Measurements from ENCODE around the gene NCOA3.

The NCOA3 gene

DNA sequence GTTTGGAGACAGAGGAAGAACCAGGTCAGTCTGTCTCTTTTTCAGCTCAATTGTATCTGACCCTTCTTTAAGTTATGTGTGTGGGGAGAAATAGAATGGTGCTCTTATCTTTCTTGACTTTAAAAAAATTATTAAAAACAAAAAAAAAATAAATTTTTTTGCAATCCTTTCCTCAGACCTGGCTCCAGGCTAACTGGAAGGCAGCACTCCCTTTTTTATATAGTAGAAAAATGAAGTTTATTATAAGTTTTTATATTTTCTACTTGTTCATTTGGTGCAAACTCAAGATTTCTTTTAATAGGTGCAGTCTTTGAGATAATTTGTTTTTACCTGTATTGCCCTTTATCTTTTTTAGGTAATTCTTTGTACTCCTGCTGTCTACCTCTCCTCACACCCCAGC lies 153.9 kb downstream of the NCOA3 start:
- TF ChIP-seq, protein P1, sequence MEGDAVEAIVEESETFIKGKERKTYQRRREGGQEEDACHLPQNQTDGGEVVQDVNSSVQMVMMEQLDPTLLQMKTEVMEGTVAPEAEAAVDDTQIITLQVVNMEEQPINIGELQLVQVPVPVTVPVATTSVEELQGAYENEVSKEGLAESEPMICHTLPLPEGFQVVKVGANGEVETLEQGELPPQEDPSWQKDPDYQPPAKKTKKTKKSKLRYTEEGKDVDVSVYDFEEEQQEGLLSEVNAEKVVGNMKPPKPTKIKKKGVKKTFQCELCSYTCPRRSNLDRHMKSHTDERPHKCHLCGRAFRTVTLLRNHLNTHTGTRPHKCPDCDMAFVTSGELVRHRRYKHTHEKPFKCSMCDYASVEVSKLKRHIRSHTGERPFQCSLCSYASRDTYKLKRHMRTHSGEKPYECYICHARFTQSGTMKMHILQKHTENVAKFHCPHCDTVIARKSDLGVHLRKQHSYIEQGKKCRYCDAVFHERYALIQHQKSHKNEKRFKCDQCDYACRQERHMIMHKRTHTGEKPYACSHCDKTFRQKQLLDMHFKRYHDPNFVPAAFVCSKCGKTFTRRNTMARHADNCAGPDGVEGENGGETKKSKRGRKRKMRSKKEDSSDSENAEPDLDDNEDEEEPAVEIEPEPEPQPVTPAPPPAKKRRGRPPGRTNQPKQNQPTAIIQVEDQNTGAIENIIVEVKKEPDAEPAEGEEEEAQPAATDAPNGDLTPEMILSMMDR (IDR thresholded peaks at IDR 0.05; ENCODE audit: low read depth, low read length) = no peak
- DNase-seq (ENCODE audit: extremely low read depth, low read depth) = no peak

DNA sequence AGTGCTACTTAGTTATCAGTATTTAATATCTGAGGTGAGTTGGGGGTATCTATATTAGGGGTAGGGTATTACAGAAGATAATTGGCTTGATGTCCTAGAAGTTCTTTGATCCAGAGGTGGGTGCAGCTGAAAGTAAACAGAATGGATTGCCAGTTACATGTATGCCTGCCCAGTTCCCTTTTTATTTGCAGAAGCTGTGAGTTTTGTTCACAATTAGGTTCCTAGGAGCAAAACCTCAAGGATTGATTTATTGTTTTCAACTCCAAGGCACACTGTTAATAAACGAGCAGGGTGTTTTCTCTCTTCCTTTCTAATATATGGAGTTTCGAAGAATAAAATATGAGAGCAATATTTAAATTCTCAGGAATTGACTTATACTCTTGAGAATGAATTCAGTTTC lies 154.6 kb downstream of the NCOA3 start:
- TF ChIP-seq, protein P1 (IDR thresholded peaks at IDR 0.05; ENCODE audit: low read depth, low read length) = no peak
- DNase-seq (ENCODE audit: extremely low read depth, low read depth) = no peak

DNA sequence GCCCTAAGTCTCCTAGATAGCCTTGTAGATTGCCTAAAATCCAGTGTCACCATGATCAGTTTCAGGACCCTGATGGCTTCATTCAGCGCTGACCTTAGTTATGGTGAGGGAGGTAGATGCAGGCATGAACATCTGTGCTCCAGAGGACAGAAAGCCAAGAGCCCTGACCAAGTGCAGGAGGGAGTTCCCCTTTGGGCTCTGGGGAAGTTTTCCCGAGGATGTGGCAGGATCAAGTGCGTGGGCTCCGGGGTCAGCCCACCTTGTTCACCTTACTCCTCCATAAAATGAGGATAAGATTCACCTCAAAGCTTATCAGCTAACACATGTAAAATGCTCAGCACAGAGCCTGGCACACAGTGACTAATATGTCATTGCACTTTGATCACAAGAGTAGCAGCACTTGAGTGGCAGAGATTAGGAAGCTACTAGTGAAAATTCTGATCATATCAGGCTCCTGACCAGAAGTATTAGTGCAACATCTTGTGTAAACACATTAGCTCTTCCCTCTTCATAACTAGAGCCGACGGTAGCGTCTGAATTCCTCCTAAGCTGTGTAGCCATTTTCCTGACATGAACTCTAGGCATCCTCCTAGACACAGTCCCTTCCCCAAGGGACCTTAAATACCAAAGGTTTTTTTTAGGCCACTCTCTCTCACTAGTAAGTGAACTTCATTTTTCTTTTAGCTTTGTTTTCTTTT lies 158.4 kb downstream of the NCOA3 start:
- TF ChIP-seq, protein P1 (IDR thresholded peaks at IDR 0.05; ENCODE audit: low read depth, low read length) = no peak
- DNase-seq (ENCODE audit: extremely low read depth, low read depth) = no peak

DNA sequence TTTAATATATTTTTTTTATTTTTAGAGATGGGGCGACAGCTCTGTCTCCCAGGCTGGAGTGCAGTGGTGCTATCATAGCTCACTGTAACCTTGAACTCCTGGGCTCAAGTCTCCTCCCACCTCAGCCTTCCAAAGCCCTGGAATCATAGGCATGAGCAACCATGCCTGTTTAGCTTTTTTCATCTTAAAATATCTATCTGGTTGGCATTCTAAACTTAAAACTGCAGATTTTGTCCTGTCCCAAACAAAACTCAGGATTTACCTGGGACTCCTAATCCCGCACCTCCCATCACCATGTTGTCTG lies 158.9 kb downstream of the NCOA3 start:
- TF ChIP-seq, protein P1 (IDR thresholded peaks at IDR 0.05; ENCODE audit: low read depth, low read length) = no peak
- no peak for DNase-seq (ENCODE audit: extremely low read depth, low read depth)

DNA sequence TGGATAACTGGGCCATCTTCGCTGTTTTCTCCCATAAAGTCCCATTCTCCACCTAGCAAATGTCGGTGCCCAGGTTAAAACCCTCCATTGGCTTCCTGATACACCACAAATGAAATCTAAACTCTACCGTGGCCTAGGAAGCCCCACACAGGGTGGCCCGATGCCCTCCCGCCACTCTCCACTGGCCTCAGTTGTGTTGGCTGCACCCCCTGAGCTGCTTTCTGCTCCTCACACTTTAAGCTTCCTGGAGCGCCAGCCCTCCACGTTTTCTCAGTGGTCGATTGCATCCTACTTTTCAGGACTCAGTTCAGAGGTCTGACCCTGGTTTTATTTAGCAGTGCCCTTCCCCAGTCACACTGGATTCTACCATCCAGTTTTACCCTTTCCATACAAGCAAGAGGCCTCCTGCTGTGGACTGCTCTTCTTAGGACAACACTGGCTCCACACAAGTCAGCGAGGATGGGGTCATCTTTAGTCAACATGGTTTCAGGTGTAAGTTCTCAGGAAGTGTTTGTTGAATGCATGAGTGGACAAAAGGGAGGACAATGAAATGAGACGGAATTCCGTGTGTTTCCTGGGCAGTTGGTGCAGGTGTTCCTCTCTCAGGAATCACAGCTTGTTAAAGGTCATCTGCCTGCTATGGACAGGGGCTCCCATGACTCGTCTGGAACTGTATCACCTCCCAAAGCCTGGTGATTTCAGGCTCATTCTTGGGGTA lies 159.5 kb downstream of the NCOA3 start:
- TF ChIP-seq, protein P1 (IDR thresholded peaks at IDR 0.05; ENCODE audit: low read depth, low read length) = no peak
- DNase-seq (ENCODE audit: extremely low read depth, low read depth) = no peak

DNA sequence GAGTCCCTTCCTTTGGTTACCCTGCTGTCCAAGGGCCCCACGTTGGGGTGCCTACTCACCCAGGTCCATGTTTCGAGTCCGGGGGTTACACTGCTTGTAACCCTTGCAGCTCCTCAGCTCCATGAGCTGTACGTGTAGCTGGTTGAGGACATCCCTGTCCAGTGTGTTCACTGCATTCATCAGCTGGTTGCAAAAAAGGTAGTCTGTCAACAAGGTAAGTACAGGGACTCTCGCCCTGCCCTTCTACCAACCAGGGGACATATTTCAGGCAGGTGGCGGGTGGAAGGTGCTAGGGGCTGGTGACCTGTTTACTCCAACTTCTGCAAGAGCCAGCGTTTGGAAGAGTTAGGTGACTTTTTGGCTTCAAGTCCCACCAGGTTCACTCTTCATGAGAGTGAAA lies 160.0 kb downstream of the NCOA3 start:
- TF ChIP-seq, protein P1 (IDR thresholded peaks at IDR 0.05; ENCODE audit: low read depth, low read length) = no peak

DNA sequence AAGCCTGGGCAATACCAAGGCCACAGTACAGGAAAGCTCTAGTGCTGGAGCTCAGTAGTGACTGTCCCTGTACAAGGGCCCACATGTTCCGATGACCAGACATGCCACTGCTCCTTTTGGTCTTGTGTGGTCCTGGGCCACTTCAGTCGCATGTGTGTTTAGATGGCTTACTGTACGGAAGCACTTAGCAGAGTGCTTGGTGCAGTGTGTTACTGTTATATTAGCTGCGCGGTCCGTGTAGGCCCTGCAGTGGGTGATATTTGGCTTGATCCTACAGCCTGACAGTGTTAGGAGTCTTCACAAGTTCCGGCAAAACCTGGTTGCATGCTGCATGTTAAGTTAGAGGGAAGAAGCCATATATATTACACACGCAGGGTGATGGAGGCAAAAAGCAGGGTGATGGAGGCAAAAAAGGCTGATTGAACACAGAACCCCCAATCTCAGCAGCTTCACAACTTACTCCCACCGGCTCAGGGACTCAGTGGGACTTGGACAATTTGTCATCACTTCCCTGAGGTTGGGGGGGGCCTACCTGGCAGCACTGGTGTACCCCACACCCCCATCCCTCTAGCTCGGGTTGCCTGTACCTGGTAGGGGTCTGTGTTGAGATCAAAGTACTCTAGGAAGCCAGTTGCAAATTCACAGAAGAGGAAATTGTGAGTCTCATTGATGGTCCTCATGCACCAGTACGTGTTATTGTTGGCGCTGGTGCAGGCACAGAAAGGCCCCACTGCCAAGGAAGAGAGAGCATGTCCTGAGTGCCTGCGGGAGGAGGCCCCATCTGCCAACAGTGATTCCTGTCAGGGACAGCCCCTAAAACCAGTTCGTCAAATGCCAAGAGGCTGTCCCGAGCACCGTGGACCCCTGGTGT lies 161.0 kb downstream of the NCOA3 start:
- DNase-seq (ENCODE audit: extremely low read depth, low read depth) = no peak
- TF ChIP-seq, protein P1 (IDR thresholded peaks at IDR 0.05; ENCODE audit: low read depth, low read length) = no peak

More for the DNA sequence above, 160.0 kb downstream of the NCOA3 start:
- DNase-seq (ENCODE audit: extremely low read depth, low read depth) = no peak

All from AG09319 (cell line).